HG03135 (cell line): ENCODE results near the gene ACSL4.
"Not testable (repeated sequence)": the region's sequence is repeated elsewhere in the genome, so short reads cannot be mapped to it uniquely, and the experiment has no call there.

ENCODE experiments used
- ATAC-seq: cut with Tn5 transposase; IDR thresholded peaks from one replicate; pipeline ENCODE4 v1.9.1; 2021; ENCODE audit warnings: mild to moderate bottlenecking, moderate library complexity; ENCODE audit not compliant: unreplicated experiment

ACSL4 gene

DNA sequence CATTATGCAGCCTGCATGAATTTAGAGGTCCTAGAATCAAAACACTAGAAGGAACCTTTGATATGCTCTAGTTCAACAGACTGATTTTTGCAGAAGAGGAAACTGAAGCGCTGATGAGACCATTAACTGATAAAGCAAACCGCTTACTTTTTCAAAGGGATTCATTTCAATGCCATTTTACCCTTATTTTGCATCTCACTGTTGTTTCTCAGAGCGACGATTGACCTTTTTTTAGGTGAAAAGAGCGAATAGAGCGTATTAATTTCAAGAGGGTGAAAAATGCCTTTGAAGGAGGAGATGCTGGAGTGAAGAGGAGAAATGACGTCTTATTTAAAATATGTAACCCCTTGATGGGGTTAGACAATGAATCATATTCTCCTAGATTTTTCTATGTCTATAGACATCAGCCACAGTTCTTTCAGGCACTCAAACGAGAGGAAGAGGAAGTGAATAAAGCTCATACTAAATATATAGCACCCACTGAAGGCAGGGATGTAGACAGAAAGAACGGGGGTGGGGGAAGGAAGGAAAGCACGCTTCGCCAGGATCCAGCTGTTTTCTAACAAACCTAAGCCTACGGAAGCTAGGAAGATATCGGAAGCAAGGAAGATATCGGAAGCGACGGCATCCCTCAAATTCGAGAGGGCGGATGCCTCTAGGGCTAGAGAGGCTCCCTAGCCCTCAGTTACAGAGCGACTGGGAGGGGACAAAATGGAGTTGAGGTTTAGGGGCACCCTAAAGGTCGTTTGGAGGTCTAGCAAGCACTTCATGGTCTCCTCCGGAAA is 848 bp downstream of the ACSL4 start:
- peak; percentile 29 for ATAC-seq

DNA sequence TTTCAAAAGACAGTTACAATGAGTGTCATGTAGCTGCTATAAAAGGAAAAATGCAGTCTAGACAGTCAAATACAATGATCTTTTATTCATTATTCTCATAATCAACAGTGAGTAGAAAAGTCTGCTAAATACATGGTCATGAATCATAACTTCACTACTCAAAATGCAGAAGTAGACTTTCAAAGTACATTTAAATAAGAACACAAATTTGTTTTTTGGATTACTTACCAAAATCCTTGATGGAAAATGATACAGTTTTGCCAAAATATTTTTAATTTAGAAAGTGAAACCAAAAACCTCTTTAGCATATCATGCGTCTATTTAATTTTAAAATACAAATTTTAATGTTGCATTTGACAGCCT is 4.9 kb downstream of the ACSL4 start:
- no peak for ATAC-seq

DNA sequence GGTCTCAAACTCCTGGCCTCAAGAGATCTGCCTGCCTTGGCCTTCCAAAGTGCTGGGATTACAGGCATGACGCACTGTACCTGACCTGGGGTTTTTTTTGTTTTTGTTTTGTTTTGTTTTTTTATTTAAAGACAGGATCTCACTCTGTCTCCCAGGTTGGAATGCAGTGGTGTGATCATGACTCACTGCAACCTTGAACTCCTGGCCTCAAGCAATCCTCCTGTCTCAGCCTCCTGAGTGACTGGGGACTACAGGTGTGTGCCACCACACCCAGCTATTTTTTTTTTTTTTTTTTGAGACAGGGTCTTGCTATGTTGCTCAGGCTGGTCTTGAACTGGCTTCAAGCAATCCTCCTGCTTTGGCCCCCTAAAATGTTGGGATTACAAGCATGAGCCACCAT is 8.1 kb downstream of the ACSL4 start:
- ATAC-seq: not testable (repeated sequence)

DNA sequence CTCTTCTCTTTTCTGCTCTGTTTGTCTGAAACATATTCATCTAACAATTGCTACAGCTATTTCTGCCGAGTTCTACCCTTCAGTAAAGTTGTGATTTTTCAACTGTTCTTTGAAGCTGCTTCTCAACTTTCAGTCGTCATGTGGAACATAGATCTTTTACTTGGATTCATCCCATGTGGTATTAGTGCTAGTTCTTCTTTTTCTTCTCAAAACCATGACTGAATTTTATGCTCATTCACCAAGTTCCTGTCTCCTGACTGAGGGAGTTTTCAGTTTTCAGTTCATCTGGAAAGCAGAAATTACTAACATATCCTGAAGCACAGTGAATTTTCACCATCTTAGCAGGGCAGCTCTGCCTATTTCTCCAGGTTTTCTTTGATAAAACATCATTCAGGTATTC is 12.1 kb downstream of the ACSL4 start:
- no peak for ATAC-seq

DNA sequence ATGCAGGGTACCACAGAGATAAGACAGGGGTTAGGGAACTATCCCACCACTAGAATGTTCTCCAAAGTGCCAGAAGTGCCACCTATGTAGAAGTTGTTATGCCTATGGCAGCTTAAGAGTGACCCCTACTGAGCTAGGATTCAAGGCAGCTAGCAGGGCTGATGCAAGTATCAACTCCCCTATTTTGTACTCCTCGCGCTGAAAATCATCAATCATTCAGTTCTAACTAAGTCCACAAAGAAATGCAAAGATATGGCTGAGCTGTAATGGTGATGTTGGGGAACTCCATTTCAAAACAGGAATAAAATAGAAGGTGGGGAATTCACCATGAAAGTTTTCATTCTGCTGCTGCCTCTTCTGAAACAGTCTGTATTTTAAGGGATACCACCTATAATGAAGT is 13.8 kb downstream of the ACSL4 start:
- ATAC-seq: no peak

DNA sequence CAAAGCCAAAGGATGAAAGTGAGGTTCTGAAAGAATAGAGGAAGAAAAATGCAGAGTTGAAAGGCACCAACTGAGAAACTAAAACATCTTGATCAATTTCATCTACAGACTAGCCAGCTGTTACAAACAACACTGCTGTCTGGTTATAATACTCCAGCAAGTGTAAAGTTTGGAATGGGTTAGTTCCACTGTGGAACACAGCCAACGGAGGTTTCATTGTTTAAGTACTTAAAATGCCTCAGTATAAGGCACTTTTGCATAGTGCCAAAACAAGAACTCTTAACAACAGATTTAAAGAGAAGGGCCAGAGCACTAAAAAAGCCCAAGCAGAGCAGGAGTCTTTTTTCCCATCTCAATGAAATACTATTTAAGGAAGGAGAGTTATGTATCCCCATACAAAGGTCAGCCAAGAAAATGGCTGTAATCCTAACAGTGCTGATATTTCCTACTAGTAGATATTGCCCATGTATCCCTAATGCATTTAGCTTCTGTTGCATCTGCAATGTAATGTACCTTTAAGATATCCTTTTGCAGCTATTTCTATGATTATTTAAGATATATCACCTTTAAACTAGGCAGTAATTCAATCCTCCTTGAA is 16.5 kb downstream of the ACSL4 start:
- ATAC-seq: no peak

DNA sequence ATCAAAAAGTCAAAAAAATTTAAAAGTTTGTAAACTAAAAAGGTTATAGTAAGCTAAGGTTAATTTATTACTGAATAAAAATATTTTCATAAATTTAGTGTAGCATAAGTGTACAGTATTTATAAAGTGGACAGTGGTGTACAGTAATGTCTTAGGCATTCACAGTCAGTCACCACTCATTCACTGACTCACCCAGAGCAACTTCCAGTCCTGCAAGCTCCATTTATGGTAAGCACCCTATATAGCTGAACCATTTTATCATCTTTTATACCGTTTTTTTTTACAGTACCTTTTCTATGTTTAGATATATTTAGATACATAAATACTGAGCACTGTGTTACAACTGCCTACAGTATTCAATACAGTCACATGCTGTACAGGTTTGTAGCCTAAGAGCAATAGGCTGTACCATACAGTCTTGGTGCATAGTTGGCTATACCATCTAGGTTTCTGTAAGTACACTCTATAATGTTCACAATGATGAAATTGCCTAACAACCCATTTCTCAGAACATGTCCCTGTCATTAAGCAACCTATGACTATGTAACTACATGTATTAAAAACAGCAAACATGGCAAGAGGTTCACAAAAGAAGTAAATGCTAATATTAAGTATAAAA is 18.6 kb downstream of the ACSL4 start:
- ATAC-seq: no peak

DNA sequence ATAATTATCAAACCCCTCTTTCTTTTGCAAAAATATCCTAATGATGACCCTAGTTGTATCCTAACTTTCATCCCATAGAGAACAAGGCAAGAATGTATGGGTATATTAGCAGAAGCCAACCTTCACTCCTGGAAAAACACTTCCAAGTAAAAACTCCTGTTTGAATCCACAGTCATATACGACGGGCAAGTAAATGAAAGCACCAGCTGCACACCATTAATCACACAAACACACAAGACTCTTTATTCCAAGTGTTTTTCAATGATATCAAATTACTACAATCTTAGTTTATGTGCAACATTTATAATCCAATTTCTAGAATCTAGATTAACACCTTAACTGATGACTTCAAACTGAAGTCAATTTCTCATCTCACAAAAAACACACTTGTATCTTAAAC is 22.9 kb downstream of the ACSL4 start:
- no peak for ATAC-seq

DNA sequence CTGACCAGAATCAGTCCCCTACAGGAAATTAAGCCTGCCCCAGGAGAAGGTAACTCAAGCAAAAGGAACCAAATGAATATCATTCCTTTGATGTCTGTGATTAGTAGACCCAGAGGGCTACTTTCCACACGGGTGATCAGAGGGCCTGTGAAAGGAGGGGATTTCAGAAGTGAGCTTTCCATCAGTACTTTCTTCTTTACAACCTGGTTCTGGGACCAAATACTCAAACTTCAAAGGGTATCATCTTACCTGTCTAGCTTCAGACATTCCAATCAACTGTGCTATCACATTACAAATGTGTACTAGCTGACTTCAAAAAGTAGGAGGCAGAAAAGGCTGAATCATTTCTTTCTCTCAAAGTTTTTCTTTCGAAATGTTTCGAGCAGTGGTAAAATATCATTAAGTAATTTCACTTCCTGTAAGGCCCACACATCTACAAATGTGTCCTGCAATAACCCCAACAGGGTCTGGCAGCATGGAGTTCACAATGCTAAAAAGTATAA is 23.9 kb downstream of the ACSL4 start:
- ATAC-seq: peak; percentile 58

DNA sequence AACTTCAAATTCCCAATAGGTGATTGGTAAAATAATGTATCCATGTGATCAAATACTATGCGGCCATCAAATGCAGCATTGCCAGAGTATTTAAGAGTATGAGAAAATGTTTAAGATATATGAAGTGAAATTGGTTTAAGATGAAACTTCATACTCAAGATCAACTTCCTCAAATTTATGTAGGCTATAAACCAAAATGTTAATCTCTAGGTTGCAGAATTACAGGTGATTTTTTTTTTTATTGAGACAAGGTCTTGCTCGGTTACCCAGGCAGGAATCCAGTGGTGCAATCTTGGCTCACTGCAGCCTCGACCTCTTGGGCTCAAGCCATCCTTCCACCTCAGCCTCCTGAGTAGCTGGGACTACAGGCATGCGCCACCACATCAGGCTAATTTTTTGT is 25.3 kb downstream of the ACSL4 start:
- ATAC-seq: no peak

DNA sequence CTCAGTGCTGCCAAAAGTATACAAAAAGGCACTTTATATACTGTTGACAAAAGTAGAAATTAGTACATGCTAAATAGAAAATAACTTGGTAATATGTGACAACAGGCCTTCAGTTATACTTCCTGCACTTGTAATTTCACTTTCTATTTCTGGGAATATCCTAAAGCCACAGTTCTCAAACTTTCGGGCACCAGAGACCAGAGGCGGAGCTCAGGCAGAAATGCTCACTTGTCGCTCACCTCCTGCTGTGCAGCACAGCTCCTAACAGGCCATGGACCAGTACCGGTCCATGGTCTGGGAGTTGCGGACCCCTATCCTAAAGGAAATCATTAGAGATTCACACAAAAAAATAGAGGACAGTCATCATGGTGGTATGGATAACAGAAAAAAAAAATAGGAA is 25.7 kb downstream of the ACSL4 start:
- ATAC-seq: no peak

DNA sequence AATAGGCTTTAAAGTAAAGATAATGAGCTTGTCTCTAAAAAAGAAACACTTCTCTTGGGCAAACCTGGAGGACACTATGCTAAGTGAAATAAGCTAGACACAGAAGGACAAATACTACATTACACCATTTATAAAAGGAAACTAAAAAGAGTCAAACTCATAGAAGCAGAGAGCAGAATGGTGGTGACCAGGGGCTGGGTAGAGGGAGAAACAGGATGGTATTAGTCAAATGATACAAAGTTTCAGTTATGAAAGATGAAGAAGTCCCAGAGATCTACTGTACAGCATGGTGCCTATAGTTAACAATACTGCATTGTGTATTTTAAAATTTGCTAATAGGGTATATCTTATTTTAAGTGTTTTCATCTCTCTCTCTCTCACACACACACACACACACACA is 28.5 kb downstream of the ACSL4 start:
- peak; percentile 84 for ATAC-seq

DNA sequence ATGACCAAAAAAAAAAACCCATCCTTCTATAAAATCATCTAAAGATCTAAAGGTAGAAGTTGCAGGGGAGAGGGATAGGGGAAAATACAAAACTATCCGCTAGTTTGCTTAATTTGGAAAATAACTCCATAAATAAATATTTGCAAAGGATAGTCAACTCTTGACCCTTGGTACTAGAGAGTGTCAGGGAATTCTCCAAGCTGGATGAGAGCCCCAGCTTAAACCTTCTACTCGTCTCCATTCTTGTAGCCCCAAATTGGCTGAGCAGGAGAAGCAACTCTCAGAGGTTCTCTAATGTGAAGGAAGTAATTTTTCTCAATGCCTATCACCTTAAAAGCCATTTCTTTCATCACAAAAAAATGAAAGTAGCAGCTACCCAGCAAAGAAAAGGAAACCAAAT is 35.2 kb downstream of the ACSL4 start:
- ATAC-seq: no peak

DNA sequence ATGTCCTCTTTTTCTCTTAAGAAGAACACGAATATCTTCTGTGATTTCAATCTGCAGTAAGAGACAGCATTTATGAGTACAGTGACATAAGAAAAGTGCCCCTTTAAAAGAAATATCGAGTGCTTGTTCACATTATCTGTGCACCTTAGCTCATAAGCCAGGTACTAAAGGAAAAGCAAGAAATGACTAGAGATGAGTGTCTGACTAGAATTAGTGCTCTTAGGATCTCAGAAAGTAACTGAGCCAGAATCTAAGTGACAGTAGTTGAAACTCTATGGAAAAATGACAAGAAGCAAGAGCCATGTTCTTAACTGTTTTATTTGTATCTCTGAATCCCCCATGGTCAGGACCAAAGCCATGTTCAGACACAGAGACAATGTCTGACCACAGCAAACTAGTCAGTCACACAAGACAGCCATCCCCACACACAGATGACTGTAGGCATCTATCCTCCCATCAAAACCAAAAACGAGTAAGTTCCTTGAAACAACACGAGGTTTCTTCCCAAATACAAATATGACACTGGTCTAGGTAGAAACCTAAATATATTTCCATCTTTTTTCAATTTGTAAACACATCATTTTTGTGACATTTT is 36.8 kb downstream of the ACSL4 start:
- no peak for ATAC-seq

DNA sequence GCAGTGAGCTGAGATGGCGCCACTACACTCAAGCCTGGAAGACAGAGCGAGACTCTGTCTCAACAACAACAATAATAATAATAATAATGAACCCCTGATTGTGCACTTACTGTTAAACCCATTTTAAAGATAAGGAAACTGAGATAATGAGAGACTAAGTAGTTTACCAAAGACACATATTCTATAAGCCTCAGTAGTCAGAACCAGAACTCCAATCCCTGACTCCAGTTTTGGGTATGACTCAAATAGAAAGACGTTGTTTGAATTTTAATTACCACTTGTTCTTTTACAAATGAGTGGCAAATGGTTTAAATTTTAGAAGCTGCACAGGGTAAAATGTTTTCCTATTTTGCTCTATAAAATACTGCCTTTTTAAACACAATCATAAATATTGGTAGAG is 37.4 kb downstream of the ACSL4 start:
- ATAC-seq: no peak

DNA sequence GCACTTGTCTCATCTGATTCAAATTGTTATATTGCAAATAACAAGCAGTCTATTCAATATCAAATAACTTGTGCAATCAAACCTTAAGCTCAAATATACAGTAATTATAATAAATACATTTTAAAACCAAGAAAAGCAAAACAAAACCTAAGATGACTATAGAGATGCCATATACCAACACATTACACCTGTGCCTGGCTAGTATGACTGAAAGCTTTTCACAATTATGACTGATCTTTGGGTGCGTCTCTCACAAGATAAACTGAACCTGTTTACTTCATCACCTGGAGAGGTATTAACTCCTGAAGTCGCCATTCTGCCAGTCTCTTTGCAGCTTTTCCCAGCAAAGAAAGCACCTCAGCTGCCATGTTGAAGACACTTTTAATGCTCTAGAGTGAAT is 41.3 kb downstream of the ACSL4 start:
- ATAC-seq: no peak

DNA sequence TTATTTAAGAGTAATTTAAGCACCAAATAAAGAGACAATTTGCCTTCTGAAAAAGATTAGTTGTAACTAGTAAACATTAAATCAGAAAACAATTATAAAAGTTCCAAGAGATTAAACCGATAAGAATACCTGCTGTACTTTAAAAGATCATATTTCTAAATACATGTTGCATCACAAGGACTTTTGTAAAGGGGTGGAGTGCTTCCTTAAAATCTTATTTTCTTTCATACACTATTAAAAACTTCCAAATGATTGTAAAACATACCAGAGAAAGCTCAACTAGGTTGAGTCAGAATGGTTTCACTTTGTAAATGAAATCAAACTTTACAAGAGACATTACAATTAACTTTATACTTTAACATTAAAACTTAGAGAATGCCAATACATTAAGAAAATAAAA is 41.8 kb downstream of the ACSL4 start:
- no peak for ATAC-seq

DNA sequence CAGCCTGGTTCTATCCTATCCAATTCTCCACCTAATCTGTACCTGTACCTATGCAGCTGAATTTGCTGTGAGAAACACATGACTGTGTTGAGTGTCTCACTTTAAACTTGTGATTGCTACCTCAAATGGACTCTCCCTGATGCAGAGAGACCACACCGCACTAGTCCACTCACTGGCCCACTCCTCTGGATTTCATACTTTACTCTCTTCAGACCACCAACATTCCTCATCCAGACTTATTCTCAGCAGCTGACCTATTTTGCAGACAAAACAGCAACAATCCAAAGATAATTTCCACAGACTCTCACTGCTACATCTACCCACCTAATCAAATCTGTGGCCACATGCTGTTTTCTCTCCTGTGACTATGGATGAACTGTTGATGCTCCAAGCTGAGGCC is 45.2 kb downstream of the ACSL4 start:
- ATAC-seq: no peak

DNA sequence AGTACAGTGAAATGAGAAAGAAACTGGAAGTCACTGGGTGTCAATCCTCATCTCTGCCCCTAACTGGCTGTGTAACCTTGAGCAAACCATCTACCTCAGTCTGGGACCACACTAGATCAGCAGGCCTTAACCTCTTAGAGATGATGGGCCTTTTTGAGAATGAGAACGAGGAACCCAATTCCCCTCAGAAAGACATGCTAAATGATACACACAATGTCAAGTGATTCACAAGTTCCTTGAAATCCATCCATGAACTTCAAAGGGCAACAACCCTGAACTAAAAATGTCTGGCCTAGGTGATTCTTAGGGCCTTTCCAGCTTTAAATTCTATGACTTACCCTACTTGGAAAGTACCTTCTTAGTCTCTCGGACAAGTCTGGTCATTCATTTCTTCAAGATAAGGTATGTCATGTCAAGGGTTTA is 47.4 kb downstream of the ACSL4 start:
- no peak for ATAC-seq

DNA sequence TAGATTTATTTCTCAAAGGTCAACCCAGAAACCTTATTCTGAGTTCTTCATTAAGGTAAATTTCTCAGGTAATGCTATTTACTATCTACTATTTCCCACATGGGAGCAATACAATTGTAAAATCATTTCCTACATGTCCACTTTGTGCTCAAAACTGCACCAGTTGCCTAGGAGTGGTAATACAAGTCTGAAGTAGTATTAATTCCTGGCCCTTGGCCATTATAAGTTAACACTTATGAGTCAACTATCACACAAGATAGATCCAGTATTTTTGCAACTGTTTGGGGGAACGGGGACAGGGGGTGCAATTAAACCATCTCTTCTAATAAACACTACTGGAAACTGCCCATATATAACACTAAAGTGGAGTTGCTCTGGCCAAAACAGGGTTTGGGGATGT is 48.9 kb downstream of the ACSL4 start:
- no peak for ATAC-seq

DNA sequence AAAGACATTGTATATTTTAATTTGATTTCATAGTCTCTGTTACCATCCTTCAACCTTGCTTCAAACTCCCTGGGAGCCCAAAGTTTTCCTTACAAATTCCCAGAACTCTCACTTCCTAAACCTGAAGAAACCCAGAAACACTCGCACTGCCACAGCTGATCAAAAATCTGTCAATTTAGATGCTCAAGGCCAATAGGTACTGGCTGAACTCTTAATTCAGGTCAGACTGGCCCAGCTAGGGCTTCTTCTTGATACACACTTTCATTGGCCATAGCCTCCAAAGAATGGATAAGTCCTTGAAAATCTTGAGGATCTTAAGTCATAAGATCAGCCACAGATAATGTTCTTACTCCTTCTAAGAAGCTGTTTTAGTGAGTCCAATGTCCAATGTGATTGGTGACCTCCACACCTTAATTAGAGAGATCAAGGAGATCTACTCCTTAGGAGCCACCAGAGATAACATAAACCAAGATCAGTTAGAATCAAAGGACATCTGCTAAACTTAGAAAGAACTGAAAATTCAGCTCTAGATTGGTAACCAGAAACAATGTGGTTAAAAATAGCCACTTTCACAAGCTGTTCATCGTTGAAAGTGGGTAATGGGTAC is 51.5 kb downstream of the ACSL4 start:
- no peak for ATAC-seq
